Measurements from ENCODE around the gene RGMA. TPM values are rescaled to one million over a fixed set of nuclear protein-coding genes. Genes with fewer than 3 reads are reported as not detected.

Gene RGMA
- total and polyA plus RNA-seq, 2 donors (not counting 3 experiments of a cell fraction or from before 2014, with no cell fraction given) = 0.06 to 0.13 TPM

DNA sequence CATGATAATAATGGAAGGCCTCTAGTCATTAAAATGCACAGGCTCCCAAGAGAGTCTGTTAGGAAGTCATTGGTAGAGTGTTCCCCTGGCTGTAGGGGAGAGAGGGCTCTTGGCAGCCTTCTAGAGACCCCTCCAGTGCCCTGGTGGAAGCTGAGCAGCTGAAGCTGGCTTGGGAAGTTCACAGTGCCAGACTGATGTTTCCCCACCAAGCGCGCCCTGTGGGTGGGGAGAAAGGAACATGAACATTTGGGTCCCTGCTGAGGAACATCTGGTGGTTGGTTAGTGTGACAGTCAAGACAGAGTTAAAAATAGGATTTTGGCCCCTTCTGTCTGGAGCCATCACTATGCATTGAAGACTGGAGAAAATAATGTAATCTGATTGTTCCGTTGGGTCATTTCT lies 37.1 kb upstream of the RGMA start:
- ChIA-PET POLR2A (no interaction called here), CTCF (no interaction called here)
- no TSS peak for BruUV-seq (replicated peaks)
- no peaks in the 10 kb centered on the region for H3K9me1 ChIP-seq (replicated peaks; ENCODE audit: control insufficient read depth, extremely low read depth, insufficient read depth, low read length)
- H3K36me3 ChIP-seq (ENCODE audit: control insufficient read depth in 2 of 2, extremely low read depth in 1 of 2, insufficient read depth in 2 of 2, low read length in 2 of 2) = no peaks in the 10 kb centered on the region
- dilution Hi-C loops (cut with MboI; ENCODE audit: extremely low pct_ligation_motif_present, low sequenced_read_pairs) = no loop called here
- H3K27me3 ChIP-seq (ENCODE audit: control insufficient read depth in 2 of 2, insufficient read depth in 2 of 2, low read length in 2 of 2) = no peaks in the 10 kb centered on the region
- DNase-seq (ENCODE audit: low read depth, low spot score) (no peak), FAIRE-seq (no peak)
- H3K9ac ChIP-seq (replicated peaks; ENCODE audit: extremely low read depth, insufficient read depth, low read length) = no peak overlapping the region
- H3K4me2 ChIP-seq (ENCODE audit: insufficient read depth, low read length) = no peak overlapping the region
- intact Hi-C loops (cut with micrococcal nuclease) = no loop called here
- TF ChIP-seq JUN (IDR thresholded peaks at IDR 0.05; ENCODE audit: borderline replicate concordance, insufficient read depth, insufficient read length, low read depth) (no peak), POLR2A (IDR thresholded peaks at IDR 0.05; ENCODE audit: low read depth, low read length) (no peak), GATA2 (IDR thresholded peaks at IDR 0.05; ENCODE audit: insufficient read depth, insufficient read length, low read depth, low read length) (no peak), EZH2 (IDR thresholded peaks at IDR 0.05; ENCODE audit: borderline replicate concordance, low read depth, low read length, severe bottlenecking) (no peak), FOS (IDR thresholded peaks at IDR 0.05; ENCODE audit: borderline replicate concordance, insufficient read depth, low read length) (no peak), MYC (IDR thresholded peaks at IDR 0.05; ENCODE audit: low read depth, low read length) (no peak)
- TF ChIP-seq, protein P1, sequence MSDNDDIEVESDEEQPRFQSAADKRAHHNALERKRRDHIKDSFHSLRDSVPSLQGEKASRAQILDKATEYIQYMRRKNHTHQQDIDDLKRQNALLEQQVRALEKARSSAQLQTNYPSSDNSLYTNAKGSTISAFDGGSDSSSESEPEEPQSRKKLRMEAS (IDR thresholded peaks at IDR 0.05; ENCODE audit: insufficient read depth, insufficient read length) = no peak
- H3K79me2 ChIP-seq (ENCODE audit: control insufficient read depth, insufficient read depth, low read length) = no peaks in the 10 kb centered on the region
- no peaks in the 10 kb centered on the region for H4K20me1 ChIP-seq (replicated peaks; ENCODE audit: control insufficient read depth, extremely low read depth, insufficient read depth, low read length)
- no peak overlapping the region for H2AFZ ChIP-seq (ENCODE audit: low read depth, low read length)
- H3K4me3 ChIP-seq (replicated peaks in 1 of 3; ENCODE audit: insufficient read depth in 1 of 3, low read depth in 1 of 3, low read length in 3 of 3) = no peak overlapping the region
- H3K27ac ChIP-seq (ENCODE audit: insufficient read depth, low read depth, low read length) = no peak overlapping the region
- H3K9me3 ChIP-seq (replicated peaks; ENCODE audit: control insufficient read depth, insufficient read depth, low read length) = no peaks in the 10 kb centered on the region
- H3K4me1 ChIP-seq (ENCODE audit: control insufficient read depth, extremely low read depth, insufficient read depth, low read length) = no peaks in the 10 kb centered on the region

DNA sequence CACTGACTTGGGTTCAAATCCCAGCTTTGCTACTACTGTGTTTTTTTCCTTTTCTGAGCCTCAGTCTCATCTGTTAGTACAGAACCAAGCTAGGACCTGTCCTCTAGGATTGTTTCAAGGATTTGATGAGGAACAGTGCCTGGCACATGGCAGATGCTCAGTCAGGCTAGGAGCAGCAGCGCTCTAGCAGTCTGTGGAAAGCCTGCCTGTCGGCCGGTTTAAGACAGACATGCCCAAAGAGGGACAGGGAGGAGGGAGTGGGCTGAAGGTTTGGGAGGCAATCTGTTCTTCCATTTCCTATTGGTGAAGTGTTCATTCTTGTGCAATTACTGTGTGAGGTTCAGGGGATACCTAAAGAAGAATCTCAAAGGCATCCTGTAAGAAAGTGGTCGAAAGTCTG lies 35.1 kb upstream of the RGMA start:
- intact Hi-C loops (cut with micrococcal nuclease) = no loop called here
- dilution Hi-C loops (cut with MboI; ENCODE audit: extremely low pct_ligation_motif_present, low sequenced_read_pairs) = no loop called here
- no peaks in the 10 kb centered on the region for H4K20me1 ChIP-seq (replicated peaks; ENCODE audit: control insufficient read depth, extremely low read depth, insufficient read depth, low read length)
- no peaks in the 10 kb centered on the region for H3K4me1 ChIP-seq (ENCODE audit: control insufficient read depth, extremely low read depth, insufficient read depth, low read length)
- no peaks in the 10 kb centered on the region for H3K27me3 ChIP-seq (ENCODE audit: control insufficient read depth in 2 of 2, insufficient read depth in 2 of 2, low read length in 2 of 2)
- POLR2A ChIA-PET = no interaction called here
- DNase-seq (ENCODE audit: low read depth, low spot score) (no peak), FAIRE-seq (no peak)
- BruUV-seq (replicated peaks) = no TSS peak
- CTCF ChIA-PET = no interaction called here
- H2AFZ ChIP-seq (ENCODE audit: low read depth, low read length) = no peak overlapping the region
- H3K9ac ChIP-seq (replicated peaks; ENCODE audit: extremely low read depth, insufficient read depth, low read length) = no peak overlapping the region
- no peaks in the 10 kb centered on the region for H3K36me3 ChIP-seq (ENCODE audit: control insufficient read depth in 2 of 2, extremely low read depth in 1 of 2, insufficient read depth in 2 of 2, low read length in 2 of 2)
- H3K9me1 ChIP-seq (replicated peaks; ENCODE audit: control insufficient read depth, extremely low read depth, insufficient read depth, low read length) = no peaks in the 10 kb centered on the region
- H3K9me3 ChIP-seq (replicated peaks; ENCODE audit: control insufficient read depth, insufficient read depth, low read length) = no peaks in the 10 kb centered on the region
- TF ChIP-seq POLR2AphosphoS5 (IDR thresholded peaks at IDR 0.05; ENCODE audit: insufficient read depth, low read depth, low read length) (no peak), EZH2 (IDR thresholded peaks at IDR 0.05; ENCODE audit: borderline replicate concordance, low read depth, low read length, severe bottlenecking) (no peak), JUN (IDR thresholded peaks at IDR 0.05; ENCODE audit: borderline replicate concordance, insufficient read depth, insufficient read length, low read depth) (no peak), POLR2A (IDR thresholded peaks at IDR 0.05; ENCODE audit: low read depth, low read length) (no peak), MYC (IDR thresholded peaks at IDR 0.05; ENCODE audit: low read depth, low read length) (no peak), FOS (IDR thresholded peaks at IDR 0.05; ENCODE audit: borderline replicate concordance, insufficient read depth, low read length) (no peak), GATA2 (IDR thresholded peaks at IDR 0.05; ENCODE audit: insufficient read depth, insufficient read length, low read depth, low read length) (no peak)
- TF ChIP-seq, protein P1 (IDR thresholded peaks at IDR 0.05; ENCODE audit: insufficient read depth, insufficient read length) = no peak
- TF ChIP-seq, protein P2, sequence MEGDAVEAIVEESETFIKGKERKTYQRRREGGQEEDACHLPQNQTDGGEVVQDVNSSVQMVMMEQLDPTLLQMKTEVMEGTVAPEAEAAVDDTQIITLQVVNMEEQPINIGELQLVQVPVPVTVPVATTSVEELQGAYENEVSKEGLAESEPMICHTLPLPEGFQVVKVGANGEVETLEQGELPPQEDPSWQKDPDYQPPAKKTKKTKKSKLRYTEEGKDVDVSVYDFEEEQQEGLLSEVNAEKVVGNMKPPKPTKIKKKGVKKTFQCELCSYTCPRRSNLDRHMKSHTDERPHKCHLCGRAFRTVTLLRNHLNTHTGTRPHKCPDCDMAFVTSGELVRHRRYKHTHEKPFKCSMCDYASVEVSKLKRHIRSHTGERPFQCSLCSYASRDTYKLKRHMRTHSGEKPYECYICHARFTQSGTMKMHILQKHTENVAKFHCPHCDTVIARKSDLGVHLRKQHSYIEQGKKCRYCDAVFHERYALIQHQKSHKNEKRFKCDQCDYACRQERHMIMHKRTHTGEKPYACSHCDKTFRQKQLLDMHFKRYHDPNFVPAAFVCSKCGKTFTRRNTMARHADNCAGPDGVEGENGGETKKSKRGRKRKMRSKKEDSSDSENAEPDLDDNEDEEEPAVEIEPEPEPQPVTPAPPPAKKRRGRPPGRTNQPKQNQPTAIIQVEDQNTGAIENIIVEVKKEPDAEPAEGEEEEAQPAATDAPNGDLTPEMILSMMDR (IDR thresholded peaks at IDR 0.05; ENCODE audit: extremely low read depth in 1 of 2, insufficient read depth in 1 of 2, low read depth in 1 of 2, low read length in 2 of 2) = no peak
- no peak overlapping the region for H3K27ac ChIP-seq (ENCODE audit: insufficient read depth, low read depth, low read length)
- H3K79me2 ChIP-seq (ENCODE audit: control insufficient read depth, insufficient read depth, low read length) = no peaks in the 10 kb centered on the region
- H3K4me2 ChIP-seq (ENCODE audit: insufficient read depth, low read length) = no peak overlapping the region
- H3K4me3 ChIP-seq (replicated peaks in 1 of 3; ENCODE audit: insufficient read depth in 1 of 3, low read depth in 1 of 3, low read length in 3 of 3) = no peak overlapping the region
